GM12878 (cell line): Measurements from ENCODE around the gene GP9. TPM values are rescaled to one million over a fixed set of nuclear protein-coding genes. Genes with fewer than 3 reads are reported as not detected.

ENCODE experiments used
- ATAC-seq: fragments of 200-7000 bp; cut with Tn5 transposase; 3 replicates; pipeline ENCODE4 v1.9.1; 2020; ENCODE audit warnings: mild to moderate bottlenecking, moderate library complexity
- BruUV-seq: library from RNA; stranded (reverse); fragments of 400-500 nt; replicated peaks from 2 replicates; lab custom pipeline; 2021; lab: Mats Ljungman, UMichigan
- CTCF ChIA-PET: fragments of 300-600 bp; sonication (Branson Sonifier 250); formaldehyde crosslinking; extraction: SDS; loops from one replicate; lab custom pipeline; 2021; ENCODE audit warnings: inconsistent platforms; lab: Yijun Ruan, JAX
- POLR2A ChIA-PET: fragments of 350-600 bp; formaldehyde crosslinking; extraction: SDS; loops from one replicate; lab custom pipeline; 2021; ENCODE audit warnings: inconsistent platforms; lab: Charles Lee
- RAD21 ChIA-PET: fragments of 300-600 bp; sonication (Branson Sonifier 250); formaldehyde crosslinking; loops from one replicate; lab custom pipeline; 2023; ENCODE audit warnings: antibody characterized with exemption; ENCODE audit not compliant: unreplicated experiment; lab: Charles Lee
- SMC1A ChIA-PET: fragments of 300-600 bp; sonication (Branson Sonifier 250); formaldehyde crosslinking; loops from one replicate; lab custom pipeline; 2023; ENCODE audit not compliant: unreplicated experiment, uncharacterized antibody; lab: Charles Lee
- DNase-seq: peaks from one replicate; pipeline ENCODE4 v3.0.0-alpha.2; 2011; ENCODE audit warnings: low read depth, low spot score
- FAIRE-seq: peaks from 3 replicates; lab custom pipeline; 2011; peaks lifted over from hg19 to GRCh38; lab: Jason Lieb, UNC
- H2AFZ ChIP-seq: 2 replicates; pipeline ENCODE4 v1.6.0; 2011; ENCODE audit warnings: low read depth, low read length, control low read depth; ENCODE audit not compliant: control insufficient read depth
- H3K27ac ChIP-seq: 2 replicates; pipeline ENCODE4 v1.5.1; 2011; ENCODE audit warnings: control low read depth; ENCODE audit not compliant: control insufficient read depth, insufficient read depth
- H3K27me3 ChIP-seq, 2 experiments: replicated peaks in 1 of 2; 2 replicates each; pipeline versions ENCODE4 v1.6.0 to v1.6.1; 2011; ENCODE audit warnings: low read length in 1 of 2; ENCODE audit not compliant: control insufficient read depth in 2 of 2, insufficient read depth in 2 of 2
- H3K36me3 ChIP-seq, 2 experiments: 2 replicates each; pipeline ENCODE4 v1.5.1; 2011; ENCODE audit warnings: low read length in 1 of 2; ENCODE audit not compliant: control insufficient read depth in 2 of 2, insufficient read depth in 2 of 2
- H3K4me1 ChIP-seq: 2 replicates; pipeline ENCODE4 v1.6.1; 2011; ENCODE audit warnings: mild to moderate bottlenecking, low read length, moderate library complexity, mixed read lengths; ENCODE audit not compliant: control insufficient read depth, insufficient read depth
- H3K4me2 ChIP-seq: 2 replicates; pipeline ENCODE4 v1.6.0; 2011; ENCODE audit warnings: control low read depth; ENCODE audit not compliant: control insufficient read depth, insufficient read depth
- H3K4me3 ChIP-seq: fragments of 200-600 bp; sonication (generic); 2 replicates; pipeline ENCODE4 v1.5.1; 2016
- H3K79me2 ChIP-seq: 2 replicates; pipeline ENCODE4 v1.6.0; 2011; ENCODE audit warnings: low read length; ENCODE audit not compliant: control insufficient read depth, insufficient read depth
- H3K9ac ChIP-seq: 2 replicates; pipeline ENCODE4 v1.8.0; 2011; ENCODE audit warnings: low read length, control low read depth, mixed read lengths; ENCODE audit not compliant: control insufficient read depth, insufficient read depth
- H3K9me3 ChIP-seq: replicated peaks from 3 replicates; pipeline ENCODE4 v1.5.1; 2011; ENCODE audit warnings: mild to moderate bottlenecking, low read length; ENCODE audit not compliant: control insufficient read depth, insufficient read depth
- H4K20me1 ChIP-seq: 2 replicates; pipeline ENCODE4 v1.6.0; 2011; ENCODE audit not compliant: control insufficient read depth, insufficient read depth
- ATF3 ChIP-seq: IDR thresholded peaks from 2 replicates; pipeline ENCODE4 v1.6.1; 2011; ENCODE audit warnings: low read depth, mild to moderate bottlenecking, low read length, moderate library complexity, borderline replicate concordance; ENCODE audit errors: extremely low read depth
- IKZF1 ChIP-seq: fragments of 450-650 bp; conservative IDR thresholded peaks from 2 replicates; pipeline ENCODE4 v1.6.1; 2017; ENCODE audit warnings: antibody characterized with exemption, mild to moderate bottlenecking
- KAT2A ChIP-seq: conservative IDR thresholded peaks from 2 replicates; pipeline ENCODE4 v1.6.1; 2011; ENCODE audit warnings: low read depth, low read length; ENCODE audit not compliant: control insufficient read depth
- NKRF ChIP-seq: fragments of 450-650 bp; conservative IDR thresholded peaks from 2 replicates; pipeline ENCODE4 v1.6.1; 2017; ENCODE audit warnings: mild to moderate bottlenecking, moderate library complexity
- PAX8 ChIP-seq: fragments of 450-650 bp; IDR thresholded peaks from 2 replicates; pipeline ENCODE4 v1.6.1; 2017; ENCODE audit warnings: mild to moderate bottlenecking, moderate library complexity
- RCOR1 ChIP-seq: conservative IDR thresholded peaks from 2 replicates; pipeline ENCODE4 v1.6.1; 2012; ENCODE audit warnings: low read depth, low read length, improper control_type of control experiment
- RUNX3 ChIP-seq: IDR thresholded peaks from 2 replicates; pipeline ENCODE4 v1.6.1; 2012; ENCODE audit warnings: low read length, inconsistent platforms
- SREBF1 ChIP-seq: IDR thresholded peaks from 2 replicates; pipeline ENCODE4 v1.6.1; 2012; ENCODE audit warnings: mild to moderate bottlenecking, low read length
- STAT1 ChIP-seq: fragments of 450-650 bp; conservative IDR thresholded peaks from 2 replicates; pipeline ENCODE4 v1.6.1; 2014; ENCODE audit warnings: antibody characterized with exemption, mild to moderate bottlenecking
- TAF1 ChIP-seq: IDR thresholded peaks from 2 replicates; pipeline ENCODE4 v1.6.1; 2011; ENCODE audit warnings: mild to moderate bottlenecking, low read depth, low read length, borderline replicate concordance
- YY1 ChIP-seq: IDR thresholded peaks from 2 replicates; pipeline ENCODE4 v1.6.1; 2011; ENCODE audit warnings: low read depth, mild to moderate bottlenecking, low read length
- WGBS: methylation state at CpG from one replicate; pipeline ENCODE4 v1.1.6; 2016; ENCODE audit warnings: low lambda C conversion rate; ENCODE audit not compliant: insufficient replicate concordance, insufficient coverage; ENCODE audit errors: missing lambda C conversion rate; 5-methylcytosine and 5-hydroxymethylcytosine counted together
- in situ Hi-C: fragments of 300-500 bp; cut with MboI; formaldehyde crosslinking; loops from 9 replicates; pipeline ENCODE4 v1.14.3; 2018; ENCODE audit warnings: mixed read lengths
- intact Hi-C: fragments of 100-400 bp; cut with micrococcal nuclease; formaldehyde crosslinking; loops from one replicate; pipeline ENCODE4 v1.14.2; 2022; ENCODE audit not compliant: unreplicated experiment
- polyA plus RNA-seq, 11 experiments: library from polyadenylated mRNA; depleted of rRNA in 4 of 11; unstranded in 6 of 11; stranded (reverse) in 5 of 11; fragments of >200 nt; fragmentation: Nextera tagmentation in 4 of 11; fragmentation: Illumina TruSeq in 1 of 11; extraction: Ambion mirVana in 4 of 11; extraction: Trizol in 1 of 11; gene quantifications; 1 replicate in 1 of 11; 2 replicates in 10 of 11; pipeline versions ENCODE4 v1.2.1 to v1.2.3, GENCODE V29; 2011 to 2016; ENCODE audit warnings: inconsistent platforms in 2 of 11, missing spikeins in 2 of 11, low read depth in 1 of 11
- total RNA-seq, 4 experiments: library from RNA; depleted of rRNA in 3 of 4; stranded (reverse); fragments of >200 nt in 3 of 4; fragmentation: Illumina TruSeq in 1 of 4; extraction: Trizol in 1 of 4; gene quantifications; 2 replicates each; pipeline versions ENCODE4 v1.2.1 to v1.2.3, GENCODE V29; 2013 to 2021
- TF ChIP-seq, protein P1 (sequence below): IDR thresholded peaks from 2 replicates; pipeline ENCODE4 v1.6.1; 2012; ENCODE audit warnings: mild to moderate bottlenecking, low read depth, low read length
- TF ChIP-seq, protein P2 (sequence below): IDR thresholded peaks from 2 replicates; pipeline ENCODE4 v1.6.1; 2012; ENCODE audit warnings: low read depth, low read length, improper control_type of control experiment

The GP9 gene
- total and polyA plus RNA-seq, 10 of the 15 experiments (the other 5 are each of a cell fraction or from before 2014, with no cell fraction given), result 0.15 TPM; not detected in 9

- in situ Hi-C loops, result no loop called here
These were observed 27.9 kb upstream of the GP9 start for GRCh38 chr3:129032716-129033115.

DNA sequence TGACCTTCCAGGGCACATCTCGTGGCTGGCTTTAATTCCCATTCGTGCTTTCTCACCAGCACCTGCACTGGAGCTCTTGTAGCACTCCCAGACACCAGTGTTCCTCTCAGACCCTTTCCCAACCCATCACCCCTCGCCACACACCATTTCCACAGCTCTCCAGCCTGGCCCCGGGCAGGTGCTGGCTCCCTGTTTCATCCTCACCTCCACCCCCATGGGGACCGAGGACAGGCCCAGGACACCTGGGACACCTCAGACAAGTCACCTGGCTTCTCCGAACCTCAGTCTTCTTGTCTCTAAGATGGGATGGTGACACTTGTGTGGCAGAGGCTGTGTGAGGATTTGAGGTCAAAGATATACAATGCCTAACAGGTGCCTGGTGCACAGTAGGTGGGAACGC is 27.4 kb upstream of the GP9 start:
- in situ Hi-C loops, result no loop called here
- FAIRE-seq, result no peak
- TF ChIP-seq, protein P1, sequence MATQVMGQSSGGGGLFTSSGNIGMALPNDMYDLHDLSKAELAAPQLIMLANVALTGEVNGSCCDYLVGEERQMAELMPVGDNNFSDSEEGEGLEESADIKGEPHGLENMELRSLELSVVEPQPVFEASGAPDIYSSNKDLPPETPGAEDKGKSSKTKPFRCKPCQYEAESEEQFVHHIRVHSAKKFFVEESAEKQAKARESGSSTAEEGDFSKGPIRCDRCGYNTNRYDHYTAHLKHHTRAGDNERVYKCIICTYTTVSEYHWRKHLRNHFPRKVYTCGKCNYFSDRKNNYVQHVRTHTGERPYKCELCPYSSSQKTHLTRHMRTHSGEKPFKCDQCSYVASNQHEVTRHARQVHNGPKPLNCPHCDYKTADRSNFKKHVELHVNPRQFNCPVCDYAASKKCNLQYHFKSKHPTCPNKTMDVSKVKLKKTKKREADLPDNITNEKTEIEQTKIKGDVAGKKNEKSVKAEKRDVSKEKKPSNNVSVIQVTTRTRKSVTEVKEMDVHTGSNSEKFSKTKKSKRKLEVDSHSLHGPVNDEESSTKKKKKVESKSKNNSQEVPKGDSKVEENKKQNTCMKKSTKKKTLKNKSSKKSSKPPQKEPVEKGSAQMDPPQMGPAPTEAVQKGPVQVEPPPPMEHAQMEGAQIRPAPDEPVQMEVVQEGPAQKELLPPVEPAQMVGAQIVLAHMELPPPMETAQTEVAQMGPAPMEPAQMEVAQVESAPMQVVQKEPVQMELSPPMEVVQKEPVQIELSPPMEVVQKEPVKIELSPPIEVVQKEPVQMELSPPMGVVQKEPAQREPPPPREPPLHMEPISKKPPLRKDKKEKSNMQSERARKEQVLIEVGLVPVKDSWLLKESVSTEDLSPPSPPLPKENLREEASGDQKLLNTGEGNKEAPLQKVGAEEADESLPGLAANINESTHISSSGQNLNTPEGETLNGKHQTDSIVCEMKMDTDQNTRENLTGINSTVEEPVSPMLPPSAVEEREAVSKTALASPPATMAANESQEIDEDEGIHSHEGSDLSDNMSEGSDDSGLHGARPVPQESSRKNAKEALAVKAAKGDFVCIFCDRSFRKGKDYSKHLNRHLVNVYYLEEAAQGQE, result no peak
- no peak for TF ChIP-seq YY1
- TF ChIP-seq KAT2A, result no peak
- no peak for TF ChIP-seq NKRF
- no peak for TF ChIP-seq RCOR1

More at GRCh38 chr3:129032716-129033115, 27.9 kb upstream of the GP9 start:
- POLR2A ChIA-PET, result no interaction called here
- WGBS, result 23% methylated on average over 13 of the region's 14 CpGs
- Histone ChIP-seq H3K27me3 (no peaks in the 10 kb centered on the region; a peak in 1 of 4 replicates), H3K4me3 (no peak overlapping the region), H3K9ac (no peak overlapping the region), H2AFZ (no peak overlapping the region), H3K9me3 (no peaks in the 10 kb centered on the region; the same call in 2 of the 3 replicates), H3K4me1 (no peaks in the 10 kb centered on the region), H3K79me2 (no peaks in the 10 kb centered on the region), H4K20me1 (no peaks in the 10 kb centered on the region), H3K4me2 (no peak overlapping the region), H3K36me3 (no peaks in the 10 kb centered on the region), H3K27ac (no peak overlapping the region)
- intact Hi-C loops, result no loop called here
- SMC1A ChIA-PET, result interaction anchor here (1.4 kb wide), 1 partner anchor 10 kb away, joined by 3 read pairs; no protein-coding TSS in a partner anchor
- no peak for DNase-seq
- RAD21 ChIA-PET, result no interaction called here
- ATAC-seq, result no peak
- no peak for FAIRE-seq
- CTCF ChIA-PET, result no interaction called here
- BruUV-seq, result no TSS peak
- TF ChIP-seq PAX8 (no peak), STAT1 (no peak), ATF3 (no peak), IKZF1 (no peak), TAF1 (no peak), SREBF1 (no peak), RUNX3 (no peak)
- TF ChIP-seq, protein P2, sequence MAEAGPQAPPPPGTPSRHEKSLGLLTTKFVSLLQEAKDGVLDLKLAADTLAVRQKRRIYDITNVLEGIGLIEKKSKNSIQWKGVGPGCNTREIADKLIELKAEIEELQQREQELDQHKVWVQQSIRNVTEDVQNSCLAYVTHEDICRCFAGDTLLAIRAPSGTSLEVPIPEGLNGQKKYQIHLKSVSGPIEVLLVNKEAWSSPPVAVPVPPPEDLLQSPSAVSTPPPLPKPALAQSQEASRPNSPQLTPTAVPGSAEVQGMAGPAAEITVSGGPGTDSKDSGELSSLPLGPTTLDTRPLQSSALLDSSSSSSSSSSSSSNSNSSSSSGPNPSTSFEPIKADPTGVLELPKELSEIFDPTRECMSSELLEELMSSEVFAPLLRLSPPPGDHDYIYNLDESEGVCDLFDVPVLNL, result no peak

More for the DNA sequence above, 27.4 kb upstream of the GP9 start:
- Histone ChIP-seq H4K20me1 (no peaks in the 10 kb centered on the region), H3K9ac (no peak overlapping the region), H3K9me3 (no peaks in the 10 kb centered on the region; the same call in 2 of the 3 replicates), H3K79me2 (no peaks in the 10 kb centered on the region), H3K36me3 (no peaks in the 10 kb centered on the region), H3K4me1 (no peaks in the 10 kb centered on the region), H3K27me3 (no peaks in the 10 kb centered on the region; a peak in 1 of 4 replicates), H2AFZ (no peak overlapping the region), H3K4me2 (no peak overlapping the region), H3K27ac (no peak overlapping the region), H3K4me3 (no peak overlapping the region)
- ChIA-PET CTCF (no interaction called here), RAD21 (no interaction called here), POLR2A (no interaction called here), SMC1A (no interaction called here)
- intact Hi-C loops, result no loop called here
- BruUV-seq, result no TSS peak
- ATAC-seq (no peak), DNase-seq (no peak)
- 20% methylated on average over 7 of the region's 7 CpGs for WGBS
